HUES64 (cell line): ENCODE results near the gene UBE4B. TPM values are rescaled to one million over a fixed set of nuclear protein-coding genes. Genes with fewer than 3 reads are reported as not detected.
"Not testable (repeated sequence)": the region's sequence is repeated elsewhere in the genome, so short reads cannot be mapped to it uniquely, and the experiment has no call there.

Experiments used
- H3K27ac ChIP-seq: 2 replicates; pipeline ENCODE4 v1.7.0; 2013; ENCODE audit warnings: low read depth, low read length, inconsistent platforms
- H3K27me3 ChIP-seq: 2 replicates; pipeline ENCODE4 v1.6.1; 2013; ENCODE audit warnings: mild to moderate bottlenecking, low read length; ENCODE audit not compliant: insufficient read depth
- H3K36me3 ChIP-seq: 2 replicates; pipeline ENCODE4 v1.6.1; 2013; ENCODE audit warnings: mild to moderate bottlenecking, low read length; ENCODE audit not compliant: insufficient read depth
- H3K4me1 ChIP-seq: 2 replicates; pipeline ENCODE4 v1.6.1; 2013; ENCODE audit warnings: mild to moderate bottlenecking, low read length, moderate library complexity; ENCODE audit not compliant: insufficient read depth
- H3K4me3 ChIP-seq: 2 replicates; pipeline ENCODE4 v1.5.1; 2013; ENCODE audit warnings: mild to moderate bottlenecking, low read length, moderate library complexity
- H3K9ac ChIP-seq: 2 replicates; pipeline ENCODE4 v1.6.1; 2013; ENCODE audit warnings: mild to moderate bottlenecking, low read depth, low read length
- H3K9me3 ChIP-seq: 2 replicates; pipeline ENCODE4 v1.6.1; 2013; ENCODE audit warnings: low read depth, low read length; ENCODE audit not compliant: insufficient read depth
- WGBS: fragments of 150-250, 120-280 bp; methylation state at CpG from one replicate; pipeline ENCODE4 v1.1.7; 2013; ENCODE audit warnings: missing lambda C conversion rate; 5-methylcytosine and 5-hydroxymethylcytosine counted together
- polyA plus RNA-seq, 2 experiments: library from polyadenylated mRNA; stranded (reverse); fragments of 50-300 nt; gene quantifications; one replicate each; pipeline ENCODE4 v1.2.3, GENCODE V29; 2013

Gene UBE4B
- 46.8 TPM for polyA plus RNA-seq (2013, experiment 1 of 2)
- polyA plus RNA-seq (2013, experiment 2 of 2): 46.3 TPM

DNA sequence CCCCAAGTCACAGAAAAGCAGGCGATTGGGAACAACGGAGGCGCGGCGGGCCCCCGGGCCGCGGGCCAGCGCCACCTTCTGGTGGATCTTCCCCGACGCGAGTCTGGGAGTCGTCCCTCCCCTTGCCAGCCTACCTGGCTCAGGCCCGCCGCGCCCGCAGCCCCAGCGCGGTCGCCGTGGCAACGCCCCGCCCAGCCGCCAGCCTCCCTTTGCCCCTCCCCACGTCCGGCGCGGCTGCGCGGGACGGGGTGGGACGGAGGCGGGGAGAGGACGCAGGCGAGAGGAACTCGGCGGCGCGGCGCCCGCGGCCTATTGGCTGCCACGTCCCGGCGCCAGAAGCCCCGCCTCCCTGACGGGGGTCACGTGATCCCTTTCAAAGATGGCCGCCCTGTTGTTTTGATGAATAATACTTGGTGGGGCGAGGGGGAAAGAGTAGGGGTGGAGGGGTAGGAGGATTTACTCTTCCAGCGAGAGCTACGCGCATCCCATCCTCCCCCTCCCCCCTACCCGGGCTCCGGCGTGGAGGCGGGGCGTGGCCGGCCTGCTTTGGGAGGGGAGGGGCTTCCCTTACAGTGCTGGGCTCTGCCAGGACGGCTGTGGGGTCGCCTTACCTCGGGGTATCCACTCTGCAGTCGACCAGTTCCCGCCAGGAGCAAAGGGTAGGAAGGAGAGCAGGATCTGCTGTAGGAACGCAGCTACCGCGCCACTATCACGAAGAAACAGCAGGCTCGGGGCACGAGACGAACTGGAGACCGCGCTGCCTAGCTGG lies at the start of gene UBE4B:
Gene UBE4B (plus strand): TSS at position 369 of the 769 bp plus-strand sequence. CDS start 713 bp downstream, outside the sequence.
- peak within 1 kb of the TSS; percentile 95 for H3K4me3 ChIP-seq
- H3K27me3 ChIP-seq: no peaks in the 10 kb centered on the region
- peak within 1 kb of the TSS; percentile 92 for H3K9ac ChIP-seq
- H3K36me3 ChIP-seq: peaks cover 11% of the 10 kb centered on the region
- H3K4me1 ChIP-seq: peaks cover 3% of the 10 kb centered on the region
- H3K27ac ChIP-seq: peak within 1 kb of the TSS; percentile 94
- under 1% methylated on average over 68 of the region's 73 CpGs for WGBS
- H3K9me3 ChIP-seq: no peaks in the 10 kb centered on the region

DNA sequence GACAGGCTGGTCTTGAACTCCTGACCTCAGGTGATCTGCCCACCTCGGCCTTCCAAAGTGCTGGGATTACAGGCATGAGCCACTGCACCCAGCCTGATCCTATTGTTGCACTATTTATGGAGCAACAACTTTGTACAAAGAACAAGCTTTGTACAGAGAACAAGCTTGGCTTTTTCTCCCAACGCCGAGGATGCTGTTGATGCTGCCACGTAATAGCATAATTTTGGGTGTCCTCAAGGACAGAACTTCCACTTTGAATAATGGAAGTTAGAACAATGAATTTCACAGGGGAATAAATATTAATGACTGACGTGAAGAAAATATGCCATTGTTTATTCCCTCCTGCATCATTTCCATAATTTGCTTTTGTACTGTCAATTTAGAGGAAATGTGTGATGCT lies 48.5 kb upstream of the UBE4B start:
- Histone ChIP-seq H3K4me1 (no peaks in the 10 kb centered on the region), H3K27me3 (no peaks in the 10 kb centered on the region), H3K4me3 (no peak overlapping the region), H3K36me3 (peaks cover 3% of the 10 kb centered on the region; the same call in 1 of the 2 replicates), H3K9ac (no peak overlapping the region), H3K27ac (no peak overlapping the region), H3K9me3 (no peaks in the 10 kb centered on the region)
- 98% methylated on average over 5 of the region's 5 CpGs for WGBS

GRCh38 chr1:9985001-9985400 lies 47.8 kb upstream of the UBE4B start:
- Histone ChIP-seq H3K9me3 (no peaks in the 10 kb centered on the region), H3K36me3 (peaks cover 3% of the 10 kb centered on the region; the same call in 1 of the 2 replicates), H3K9ac (no peak overlapping the region), H3K4me1 (no peaks in the 10 kb centered on the region), H3K27ac (no peak overlapping the region), H3K4me3 (no peak overlapping the region), H3K27me3 (no peaks in the 10 kb centered on the region)
- 72% methylated on average over 6 of the region's 6 CpGs for WGBS

GRCh38 chr1:9989773-9990172 lies 43.0 kb upstream of the UBE4B start:
- Histone ChIP-seq H3K4me1 (no peaks in the 10 kb centered on the region), H3K36me3 (no peaks in the 10 kb centered on the region), H3K4me3 (no peak overlapping the region), H3K27ac (no peak overlapping the region), H3K27me3 (no peaks in the 10 kb centered on the region), H3K9me3 (no peaks in the 10 kb centered on the region), H3K9ac (no peak overlapping the region)
- WGBS: 86% methylated on average over 5 of the region's 5 CpGs

DNA sequence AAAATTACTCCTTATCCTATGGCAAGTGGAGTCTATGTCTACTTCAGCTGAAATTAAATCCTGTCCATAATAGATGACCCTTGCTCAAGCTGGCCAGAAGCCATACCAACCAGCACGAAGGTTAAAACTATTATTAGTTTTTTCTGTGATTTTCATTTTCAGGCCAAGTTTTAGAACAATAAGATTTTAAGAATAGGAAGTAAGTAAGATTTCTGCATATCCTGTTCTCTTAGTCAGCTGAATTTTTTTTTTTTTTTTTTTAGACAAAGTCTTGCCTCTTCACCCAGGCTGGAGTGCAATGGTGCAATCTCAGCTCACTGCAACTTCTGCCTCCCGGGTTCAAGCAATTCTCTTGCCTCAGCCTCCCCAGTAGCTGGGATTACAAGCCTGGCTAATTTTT lies 41.8 kb upstream of the UBE4B start:
- H3K4me3 ChIP-seq: no peak overlapping the region
- H3K9me3 ChIP-seq: no peaks in the 10 kb centered on the region
- WGBS: 94% methylated on average over 2 of the region's 2 CpGs
- no peaks in the 10 kb centered on the region for H3K36me3 ChIP-seq
- H3K27ac ChIP-seq: no peak overlapping the region
- H3K27me3 ChIP-seq: peaks cover 10% of the 10 kb centered on the region; the same call in 1 of the 2 replicates
- H3K9ac ChIP-seq: no peak overlapping the region
- H3K4me1 ChIP-seq: no peaks in the 10 kb centered on the region

GRCh38 chr1:9992910-9993309 lies 39.8 kb upstream of the UBE4B start:
- Histone ChIP-seq H3K4me3 (no peak overlapping the region), H3K4me1 (0 out of 2 replicates have a peak, but pooled peaks cover 2% of the 10 kb centered on the region), H3K27ac (no peak overlapping the region), H3K27me3 (peaks cover 29% of the 10 kb centered on the region), H3K9ac (no peak overlapping the region), H3K36me3 (no peaks in the 10 kb centered on the region), H3K9me3 (no peaks in the 10 kb centered on the region)
- WGBS: 93% methylated on average over 3 of the region's 5 CpGs

GRCh38 chr1:9993561-9994075 lies 39.1 kb upstream of the UBE4B start:
- 92% methylated on average over 7 of the region's 7 CpGs for WGBS
- H3K27ac ChIP-seq: no peak overlapping the region
- peaks cover 36% of the 10 kb centered on the region for H3K27me3 ChIP-seq
- no peak overlapping the region for H3K4me3 ChIP-seq
- H3K9me3 ChIP-seq: no peaks in the 10 kb centered on the region
- no peak overlapping the region for H3K9ac ChIP-seq
- no peaks in the 10 kb centered on the region for H3K36me3 ChIP-seq
- H3K4me1 ChIP-seq: 0 out of 2 replicates have a peak, but pooled peaks cover 2% of the 10 kb centered on the region

DNA sequence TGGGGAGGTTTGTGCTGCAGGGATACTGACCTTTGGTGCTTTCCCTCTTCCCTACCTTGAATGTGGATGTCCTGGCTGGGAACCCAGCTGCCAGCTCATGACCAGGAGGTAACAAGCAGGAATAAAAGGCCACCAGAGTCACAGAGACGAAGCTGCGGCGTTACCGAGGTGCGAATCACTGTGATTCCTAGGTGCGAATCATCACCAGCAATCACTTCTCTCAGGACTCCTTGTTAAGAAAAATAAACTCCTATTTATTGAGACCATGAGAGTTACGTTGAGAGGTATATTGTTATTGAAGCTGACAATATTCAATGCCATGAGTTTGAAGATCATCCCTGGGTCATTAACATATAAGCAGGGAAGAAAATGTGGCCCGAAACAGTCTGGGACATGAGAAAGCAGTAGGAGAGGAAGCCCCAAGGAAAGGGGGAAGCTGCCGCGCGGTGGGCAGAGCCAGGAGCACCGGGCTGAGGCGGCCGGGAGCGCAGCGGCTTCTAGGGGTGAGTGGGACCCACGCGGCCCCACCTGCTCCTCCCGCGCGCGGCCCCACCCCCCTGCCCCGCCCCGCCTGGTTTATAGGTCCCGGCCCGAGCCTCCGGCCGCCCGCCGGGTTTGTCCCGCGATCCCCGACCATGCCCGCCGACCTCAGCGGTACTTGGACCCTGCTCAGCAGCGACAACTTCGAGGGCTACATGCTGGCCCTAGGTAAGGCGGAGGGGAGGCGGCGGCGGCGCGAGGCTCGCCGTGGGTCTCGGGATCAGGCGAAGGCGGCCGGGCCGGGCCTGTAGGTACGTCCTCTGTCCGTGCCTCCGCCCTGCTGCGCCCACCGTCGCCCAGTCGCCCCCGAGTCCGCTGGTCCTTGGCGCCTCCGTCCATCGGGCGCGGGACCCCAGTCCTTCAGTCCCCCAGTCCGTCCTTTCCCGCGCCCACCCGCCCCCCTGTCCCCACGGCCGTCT lies 35.9 kb upstream of the UBE4B start, which contains the start of gene RBP7:
Gene RBP7 (plus strand): TSS at position 605 of the 959 bp plus-strand sequence. CDS start 31 bp downstream, at position 636.
- peaks cover 42% of the 10 kb centered on the region for H3K27me3 ChIP-seq
- no peaks in the 10 kb centered on the region for H3K9me3 ChIP-seq
- H3K27ac ChIP-seq: no peak within 1 kb of the TSS
- 0 out of 2 replicates have a peak, but pooled peaks cover 2% of the 10 kb centered on the region for H3K4me1 ChIP-seq
- peak within 1 kb of the TSS; percentile 58 for H3K4me3 ChIP-seq
- H3K9ac ChIP-seq: no peak within 1 kb of the TSS; the same call in 1 of the 2 replicates
- no peaks in the 10 kb centered on the region for H3K36me3 ChIP-seq
- WGBS: 3% methylated on average over 68 of the region's 71 CpGs

DNA sequence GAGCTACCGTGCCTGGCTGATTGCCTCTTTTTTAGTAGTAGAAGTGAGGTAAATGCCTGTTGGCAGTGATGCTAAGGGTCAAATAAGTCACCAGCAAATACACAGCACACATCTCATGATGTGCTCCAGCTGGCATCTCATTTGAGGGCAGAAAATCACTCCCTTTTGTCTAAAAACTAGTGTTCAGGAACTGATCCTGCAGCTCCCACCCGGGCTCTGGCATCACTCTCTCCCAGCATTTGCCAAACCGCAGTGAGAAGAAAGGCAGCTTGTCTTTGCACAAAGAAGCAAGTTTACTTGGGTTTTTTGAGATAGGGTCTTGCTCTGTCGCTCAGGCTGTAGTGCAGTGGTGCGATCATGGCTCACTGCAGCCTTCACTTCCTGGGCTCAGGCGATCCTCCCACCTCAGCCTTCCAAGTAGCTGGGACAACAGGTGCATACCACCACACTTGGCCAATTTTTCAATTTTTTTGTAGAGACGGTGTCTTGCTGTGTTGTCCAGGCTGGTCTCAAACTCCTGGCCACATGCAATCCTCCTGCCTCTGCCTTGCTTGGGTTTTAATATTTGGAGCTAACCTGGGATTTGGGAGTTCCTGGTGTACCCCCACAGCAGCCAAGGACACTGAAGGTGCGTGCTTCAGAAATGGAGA lies 31.6 kb upstream of the UBE4B start:
- H3K36me3 ChIP-seq: no peaks in the 10 kb centered on the region
- no peak overlapping the region for H3K9ac ChIP-seq
- H3K27ac ChIP-seq: no peak overlapping the region
- WGBS: 89% methylated on average over 8 of the region's 8 CpGs
- H3K9me3 ChIP-seq: no peaks in the 10 kb centered on the region
- no peak overlapping the region for H3K4me3 ChIP-seq
- peaks cover 31% of the 10 kb centered on the region for H3K27me3 ChIP-seq
- H3K4me1 ChIP-seq: 0 out of 2 replicates have a peak, but pooled peaks cover 2% of the 10 kb centered on the region

DNA sequence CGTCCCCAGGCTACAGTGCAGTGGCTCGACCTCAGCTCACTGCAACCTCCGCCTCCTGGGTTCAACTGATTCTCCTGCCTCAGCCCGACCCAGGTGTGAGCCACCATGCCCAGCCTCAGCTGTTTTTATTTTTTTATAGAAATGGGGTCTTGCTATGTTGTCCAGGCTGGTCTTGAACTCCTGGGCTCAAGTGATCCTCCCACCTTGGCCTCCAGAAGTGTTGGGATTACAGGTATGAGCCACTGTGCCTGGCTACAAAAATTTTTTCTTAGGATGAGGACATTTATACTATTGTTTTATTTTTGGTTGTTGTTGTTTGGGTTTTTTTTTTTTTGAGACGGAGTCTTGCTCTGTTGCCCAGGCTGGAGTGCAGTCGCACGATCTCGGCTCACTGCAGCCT lies 27.5 kb upstream of the UBE4B start:
- WGBS: 96% methylated on average over 8 of the region's 8 CpGs
- H3K9me3 ChIP-seq, H3K27ac ChIP-seq, H3K36me3 ChIP-seq, H3K27me3 ChIP-seq, H3K4me1 ChIP-seq, H3K9ac ChIP-seq, H3K4me3 ChIP-seq: not testable (repeated sequence)
